Measurements from ENCODE around the gene ADCY5. TPM values are rescaled to one million over a fixed set of nuclear protein-coding genes. Genes with fewer than 3 reads are reported as not detected.

The ADCY5 gene
- total RNA-seq, 4 donors from 2014 or later: 13.3 to 27.4 (median 21.7) TPM

DNA sequence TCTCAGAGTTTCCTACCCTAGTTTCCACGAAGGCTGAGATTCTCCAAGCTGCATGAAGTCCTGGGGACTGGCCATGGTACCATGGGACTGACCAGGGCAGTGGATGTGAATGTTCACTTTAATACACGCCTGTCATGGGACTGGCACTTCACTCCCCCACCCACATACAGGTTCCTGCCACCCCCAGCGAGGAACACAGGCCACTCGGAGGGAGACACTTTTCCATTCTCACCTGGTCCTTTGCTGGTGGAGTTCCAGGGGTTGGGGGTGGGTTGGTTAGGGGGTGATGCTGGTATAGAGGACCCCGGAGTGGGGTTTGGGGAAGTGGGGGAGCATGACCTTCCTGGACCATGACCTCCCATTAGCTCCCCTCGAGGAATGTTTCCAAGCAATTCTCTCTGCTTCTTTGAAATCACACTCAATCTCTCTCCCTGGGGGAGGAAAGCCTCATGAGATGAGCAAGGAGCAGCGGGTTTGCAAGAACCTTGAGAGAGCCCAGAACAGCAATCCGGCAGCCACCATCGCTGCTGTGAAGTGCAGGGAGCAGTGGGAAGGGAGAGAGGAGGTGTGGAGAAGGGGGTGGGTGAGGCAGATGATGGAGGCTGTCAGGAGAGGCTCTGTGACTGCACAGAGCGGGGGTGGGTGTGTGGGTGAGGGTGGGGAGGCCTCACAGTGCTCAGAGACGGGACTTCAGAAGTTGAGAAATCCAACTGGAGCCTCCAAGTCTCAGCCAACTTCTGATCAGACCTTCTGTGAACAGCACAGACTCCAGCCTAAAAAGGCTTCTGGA, 69.7 kb downstream of the ADCY5 start:
- WGBS, 2 donors: 81 to 83% methylated on average over 11 of the region's 11 CpGs
- TF ChIP-seq POLR2A (IDR thresholded peaks at IDR 0.05) (no peak), EP300 (IDR thresholded peaks at IDR 0.05) (no peak)
- TF ChIP-seq, protein P1, sequence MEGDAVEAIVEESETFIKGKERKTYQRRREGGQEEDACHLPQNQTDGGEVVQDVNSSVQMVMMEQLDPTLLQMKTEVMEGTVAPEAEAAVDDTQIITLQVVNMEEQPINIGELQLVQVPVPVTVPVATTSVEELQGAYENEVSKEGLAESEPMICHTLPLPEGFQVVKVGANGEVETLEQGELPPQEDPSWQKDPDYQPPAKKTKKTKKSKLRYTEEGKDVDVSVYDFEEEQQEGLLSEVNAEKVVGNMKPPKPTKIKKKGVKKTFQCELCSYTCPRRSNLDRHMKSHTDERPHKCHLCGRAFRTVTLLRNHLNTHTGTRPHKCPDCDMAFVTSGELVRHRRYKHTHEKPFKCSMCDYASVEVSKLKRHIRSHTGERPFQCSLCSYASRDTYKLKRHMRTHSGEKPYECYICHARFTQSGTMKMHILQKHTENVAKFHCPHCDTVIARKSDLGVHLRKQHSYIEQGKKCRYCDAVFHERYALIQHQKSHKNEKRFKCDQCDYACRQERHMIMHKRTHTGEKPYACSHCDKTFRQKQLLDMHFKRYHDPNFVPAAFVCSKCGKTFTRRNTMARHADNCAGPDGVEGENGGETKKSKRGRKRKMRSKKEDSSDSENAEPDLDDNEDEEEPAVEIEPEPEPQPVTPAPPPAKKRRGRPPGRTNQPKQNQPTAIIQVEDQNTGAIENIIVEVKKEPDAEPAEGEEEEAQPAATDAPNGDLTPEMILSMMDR (IDR thresholded peaks at IDR 0.05): no peak
- Histone ChIP-seq H3K4me3 (no peak overlapping the region), H3K9me3 (no peaks in the 10 kb centered on the region), H3K27me3 (no peaks in the 10 kb centered on the region), H3K4me1 (peaks cover 0 to 5% (median 0%) of the 10 kb centered on the region in 4 donors), H3K27ac (no peak overlapping the region), H3K36me3 (no peaks in the 10 kb centered on the region)
- no peak for DNase-seq (ENCODE audit: low spot score in 2 of 2)

DNA sequence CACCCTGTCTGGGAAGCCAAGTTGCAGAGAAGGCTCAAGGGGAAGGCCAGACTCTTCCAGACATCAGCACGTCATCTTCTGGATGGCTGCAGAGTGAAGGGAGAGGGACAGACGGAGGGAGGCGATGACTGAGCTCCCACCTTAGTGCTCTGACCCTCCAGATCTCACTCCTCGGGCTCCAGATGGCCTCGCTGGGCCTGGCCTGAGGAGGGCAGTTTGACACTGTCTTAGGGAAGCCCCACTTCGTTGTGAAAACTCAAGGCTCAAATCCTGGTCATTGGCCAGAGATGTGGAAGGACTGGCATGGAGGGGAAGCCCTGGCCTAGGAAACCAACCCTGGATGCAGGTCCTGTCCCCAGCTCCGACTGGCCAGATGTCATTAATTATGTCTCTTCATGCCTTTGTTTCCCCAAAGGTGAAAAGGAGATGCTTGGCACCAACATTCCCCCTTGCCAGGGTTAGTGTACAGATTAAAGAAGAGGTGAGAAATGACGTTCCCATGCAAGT, 70.4 kb downstream of the ADCY5 start:
- Histone ChIP-seq H3K9me3 (no peaks in the 10 kb centered on the region), H3K27me3 (no peaks in the 10 kb centered on the region), H3K36me3 (no peaks in the 10 kb centered on the region), H3K4me1 (peaks cover 0 to 5% (median 0%) of the 10 kb centered on the region in 4 donors), H3K4me3 (no peak overlapping the region), H3K27ac (no peak overlapping the region)
- WGBS, 2 donors: 83 to 84% methylated on average over 8 of the region's 8 CpGs
- TF ChIP-seq EP300 (IDR thresholded peaks at IDR 0.05) (no peak), POLR2A (IDR thresholded peaks at IDR 0.05) (no peak)
- TF ChIP-seq, protein P1 (IDR thresholded peaks at IDR 0.05): no peak
- no peak for DNase-seq (ENCODE audit: low spot score in 2 of 2)

DNA sequence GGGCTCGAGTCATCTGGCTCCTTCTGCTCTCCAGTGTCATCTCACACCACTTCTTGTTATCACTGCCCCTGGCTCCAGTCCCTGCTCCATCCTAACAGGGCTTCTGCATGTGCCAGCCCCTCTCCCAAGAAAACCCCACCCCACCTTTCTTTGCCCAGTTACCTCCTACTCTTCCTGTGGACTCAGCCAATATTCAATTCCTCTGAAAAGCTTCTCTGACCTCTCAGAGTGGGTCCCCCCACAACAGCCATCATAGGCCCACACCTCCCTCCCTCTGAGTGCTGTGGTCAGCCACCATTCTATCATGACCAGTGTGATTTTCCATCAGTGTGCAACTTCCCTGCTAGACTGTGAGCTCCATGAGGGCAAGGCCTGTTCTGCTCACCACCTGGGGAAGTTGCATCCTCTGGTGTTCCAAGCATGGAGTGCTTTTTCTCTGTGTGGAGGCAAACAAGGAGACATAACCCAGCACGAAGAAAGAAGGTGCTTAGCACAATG, 71.6 kb downstream of the ADCY5 start:
- Histone ChIP-seq H3K27me3 (no peaks in the 10 kb centered on the region), H3K27ac (no peak overlapping the region), H3K36me3 (no peaks in the 10 kb centered on the region), H3K4me3 (no peak overlapping the region), H3K4me1 (peaks cover 0 to 15% (median 0%) of the 10 kb centered on the region in 4 donors), H3K9me3 (no peaks in the 10 kb centered on the region)
- WGBS, 2 donors: 62 to 65% methylated on average over 2 of the region's 2 CpGs
- TF ChIP-seq POLR2A (IDR thresholded peaks at IDR 0.05) (no peak), EP300 (IDR thresholded peaks at IDR 0.05) (no peak)
- TF ChIP-seq, protein P1 (IDR thresholded peaks at IDR 0.05): no peak
- no peak for DNase-seq (ENCODE audit: low spot score in 2 of 2)

DNA sequence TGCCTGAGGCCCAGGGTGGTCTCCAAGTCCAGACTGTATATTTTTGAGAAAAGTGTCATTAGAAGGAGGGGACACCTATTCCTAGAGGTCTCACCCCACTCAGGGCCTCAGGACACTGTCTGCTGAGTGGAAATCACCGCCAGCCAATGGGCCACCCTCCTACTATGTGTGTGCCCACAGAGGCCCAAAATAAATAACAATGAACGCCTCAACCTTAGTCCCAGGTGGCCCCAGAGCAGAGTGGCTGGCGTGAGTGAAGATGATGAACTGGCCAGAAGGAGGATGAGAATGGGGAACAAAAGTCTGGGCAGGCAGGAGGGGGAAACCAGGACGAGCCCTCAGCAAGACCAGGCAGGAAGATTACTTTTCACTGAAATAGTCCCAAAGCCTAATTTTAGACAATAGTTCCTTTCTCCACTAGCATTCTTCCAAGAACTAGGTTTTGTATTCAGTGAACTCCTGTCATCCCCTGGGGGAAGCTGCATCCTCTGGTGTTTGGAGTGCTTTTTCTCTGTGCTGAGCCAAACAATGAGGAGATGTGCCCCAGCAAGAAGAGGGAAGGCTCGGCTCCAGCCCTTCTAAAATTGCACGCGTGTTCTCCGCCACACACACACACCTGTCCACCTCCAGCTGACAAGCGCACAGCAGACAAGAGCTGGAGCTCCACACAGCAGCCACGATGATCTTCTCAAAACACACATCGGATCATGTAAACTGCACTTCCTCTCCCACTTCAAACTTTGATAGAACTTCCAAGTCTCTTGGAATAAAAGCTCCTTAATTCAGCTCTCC, 72.2 kb downstream of the ADCY5 start:
- Histone ChIP-seq H3K36me3 (no peaks in the 10 kb centered on the region), H3K4me1 (peaks cover 0 to 19% (median 0%) of the 10 kb centered on the region in 4 donors), H3K9me3 (no peaks in the 10 kb centered on the region), H3K27ac (no peak overlapping the region), H3K4me3 (no peak overlapping the region), H3K27me3 (no peaks in the 10 kb centered on the region)
- 47 to 48% methylated on average over 11 of the region's 11 CpGs for WGBS, 2 donors
- no peak for DNase-seq (ENCODE audit: low spot score in 2 of 2)
- TF ChIP-seq EP300 (IDR thresholded peaks at IDR 0.05) (no peak), POLR2A (IDR thresholded peaks at IDR 0.05) (no peak)
- TF ChIP-seq, protein P1 (IDR thresholded peaks at IDR 0.05): no peak
